Tracheal epithelial cell (primary cell): ENCODE results near the gene SPCS3. TPM values are rescaled to one million over a fixed set of nuclear protein-coding genes. Genes with fewer than 3 reads are reported as not detected.

Experiments
- total RNA-seq: library from RNA; depleted of rRNA; stranded (reverse); fragments of >200 nt; gene quantifications from 2 replicates; pipeline ENCODE4 v1.2.1, GENCODE V29; 2014

The SPCS3 gene
- total RNA-seq: 82.4 and 124 TPM in 2 replicates

DNA sequence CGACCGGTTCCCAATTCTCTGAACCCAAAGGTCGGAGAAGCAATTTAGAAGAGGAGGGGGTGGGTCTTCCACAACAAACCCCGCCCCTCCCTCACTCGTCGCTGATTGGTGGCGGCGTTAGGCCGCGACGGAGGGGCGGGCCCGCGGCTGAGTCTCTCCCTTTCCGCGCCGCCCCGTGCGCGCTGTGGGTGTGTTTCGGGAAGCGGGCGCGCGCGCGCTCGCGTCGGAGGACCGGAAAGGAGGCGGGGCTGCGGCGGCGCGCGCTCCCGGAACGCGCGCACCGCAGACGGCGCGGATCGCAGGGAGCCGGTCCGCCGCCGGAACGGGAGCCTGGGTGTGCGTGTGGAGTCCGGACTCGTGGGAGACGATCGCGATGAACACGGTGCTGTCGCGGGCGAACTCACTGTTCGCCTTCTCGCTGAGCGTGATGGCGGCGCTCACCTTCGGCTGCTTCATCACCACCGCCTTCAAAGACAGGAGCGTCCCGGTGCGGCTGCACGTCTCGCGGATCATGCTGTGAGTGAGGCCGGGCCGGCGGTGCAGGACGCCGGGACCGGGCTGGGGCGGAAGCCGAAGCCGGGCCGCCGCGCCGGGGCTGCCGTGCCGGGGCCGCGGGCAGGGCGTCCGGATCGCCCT, at the start of gene SPCS3:
Gene SPCS3, plus strand, starts transcription at position 263 of the 636 bp plus-strand sequence. Its CDS starts 111 bp downstream, at position 374.

Other genes with a start within 250 kb of the SPCS3 start
- gene SPATA4, start 124.4 kb upstream of the SPCS3 start, total RNA-seq: 0.24 TPM in 1 of 2 replicates, not detected in the other
- gene ASB5, start 50.7 kb upstream of the SPCS3 start, total RNA-seq: 0.24 TPM in 1 of 2 replicates, not detected in the other